CD4-positive, alpha-beta T cell treated with Interferon gamma for 1 hour (primary cell): Measurements from ENCODE around the gene CR1.
"Not testable (repeated sequence)": the region's sequence is repeated elsewhere in the genome, so short reads cannot be mapped to it uniquely, and the experiment has no call there.

Source experiments
- DNase-seq: peaks from one replicate; pipeline ENCODE4 v3.0.0-alpha.2; 2020

CR1 gene

GRCh38 chr1:207594095-207594494 is 98.1 kb downstream of the CR1 start:
- not testable (repeated sequence) for DNase-seq

- DNase-seq, result no peak
These were observed 107.8 kb downstream of the CR1 start for GRCh38 chr1:207603777-207604176.

- DNase-seq, result no peak
These were observed 109.7 kb downstream of the CR1 start for GRCh38 chr1:207605444-207606361.

GRCh38 chr1:207606362-207606755 is 110.4 kb downstream of the CR1 start:
- no peak for DNase-seq

- DNase-seq, result no peak
These were observed 116.8 kb downstream of the CR1 start for GRCh38 chr1:207612762-207613161.

- DNase-seq, result no peak
These were observed 124.0 kb downstream of the CR1 start for GRCh38 chr1:207619871-207620542.

- DNase-seq, result no peak
These were observed 124.6 kb downstream of the CR1 start for GRCh38 chr1:207620543-207620893.

- not testable (repeated sequence) for DNase-seq
These were observed 129.6 kb downstream of the CR1 start for GRCh38 chr1:207625504-207626071.

GRCh38 chr1:207626972-207627337 is 131.0 kb downstream of the CR1 start:
- DNase-seq, result no peak

GRCh38 chr1:207627496-207627895 is 131.5 kb downstream of the CR1 start:
- no peak for DNase-seq

- DNase-seq, result no peak
These were observed 132.8 kb downstream of the CR1 start for GRCh38 chr1:207628776-207629175.

- no peak for DNase-seq
These were observed 135.2 kb downstream of the CR1 start for GRCh38 chr1:207631137-207631536.

- no peak for DNase-seq
These were observed 137.3 kb downstream of the CR1 start for GRCh38 chr1:207633226-207633625.

- DNase-seq, result not testable (repeated sequence)
These were observed 137.8 kb downstream of the CR1 start for GRCh38 chr1:207633699-207634289.

GRCh38 chr1:207634293-207634692 is 138.3 kb downstream of the CR1 start:
- DNase-seq, result not testable (repeated sequence)

- not testable (repeated sequence) for DNase-seq
These were observed 139.7 kb downstream of the CR1 start for GRCh38 chr1:207635569-207636186.

- not testable (repeated sequence) for DNase-seq
These were observed 142.7 kb downstream of the CR1 start for GRCh38 chr1:207638487-207639145.

- DNase-seq, result not testable (repeated sequence)
These were observed 143.4 kb downstream of the CR1 start for GRCh38 chr1:207639362-207639761.

GRCh38 chr1:207644166-207644851 is 148.4 kb downstream of the CR1 start:
- DNase-seq, result no peak

GRCh38 chr1:207644852-207645634 is 149.1 kb downstream of the CR1 start, which contains the start of gene CR1L:
TSS of gene CR1L (plus strand) at chr1:207645133. CDS start at chr1:207645234, 101 bp downstream.
- DNase-seq, result peak; percentile 75

- no peak for DNase-seq
These were observed 149.7 kb downstream of the CR1 start for GRCh38 chr1:207645635-207646081.
